IPS DF 4.7 (cell line): ENCODE data around the gene ANKRD33B.
"Not testable (repeated sequence)": the region's sequence is repeated elsewhere in the genome, so short reads cannot be mapped to it uniquely, and the experiment has no call there.

Experiments
- DNase-seq: peaks from one replicate; pipeline ENCODE4 v3.0.0-alpha.2; 2013; ENCODE audit warnings: low spot score; ENCODE audit errors: extremely low read depth

The ANKRD33B gene

GRCh38 chr5:10593531-10594181 lies 29.8 kb downstream of the ANKRD33B start:
- no peak for DNase-seq

DNA sequence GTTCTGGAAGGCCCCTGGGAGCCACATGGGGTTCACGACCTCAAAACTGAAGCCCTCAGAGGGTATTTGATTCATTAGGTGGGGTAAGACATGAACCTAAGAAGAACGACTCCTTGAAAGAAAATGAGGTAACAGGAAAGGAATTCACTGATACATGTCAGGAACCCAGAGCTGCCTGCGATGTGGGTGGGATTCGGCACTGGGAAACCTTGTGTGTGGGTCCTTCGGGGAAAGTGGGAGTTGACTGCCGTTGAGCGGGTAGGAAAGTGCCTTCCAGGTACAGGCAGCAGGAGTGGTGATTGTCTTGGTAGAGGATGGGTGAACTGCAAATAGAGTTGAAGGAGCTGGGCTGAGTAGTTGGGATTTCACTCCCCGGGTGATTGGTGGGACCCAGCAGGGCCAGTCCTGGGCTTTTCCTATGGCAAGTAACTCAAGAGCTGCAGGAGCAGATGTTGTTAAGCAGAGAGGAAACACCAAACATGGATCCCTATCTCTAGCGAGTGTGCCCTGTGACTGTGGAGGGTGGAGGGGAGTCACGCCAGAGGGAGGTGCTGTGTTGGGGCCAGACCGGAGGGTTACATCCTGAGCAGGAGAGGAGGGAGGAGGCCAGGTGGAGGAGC lies 30.8 kb downstream of the ANKRD33B start:
- DNase-seq: no peak

DNA sequence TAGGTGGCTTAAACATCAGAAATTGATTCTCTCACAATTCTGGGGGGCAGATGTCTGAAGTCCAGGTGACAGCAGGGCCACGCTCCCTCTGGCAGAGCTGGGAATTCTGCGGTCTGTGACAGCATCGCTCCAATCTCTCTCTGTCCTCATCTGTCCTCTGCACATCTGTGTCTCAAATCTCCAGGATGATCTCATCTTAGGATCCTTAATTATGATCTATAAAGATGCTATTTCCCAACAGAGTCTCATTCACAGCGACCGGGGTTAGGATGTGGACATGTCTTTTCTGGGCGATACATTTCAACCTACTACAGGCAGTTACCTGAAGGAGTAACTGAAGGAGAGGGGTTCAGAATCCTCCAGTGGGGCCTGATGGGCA lies 31.4 kb downstream of the ANKRD33B start:
- no peak for DNase-seq

GRCh38 chr5:10595672-10596309 lies 31.9 kb downstream of the ANKRD33B start:
- DNase-seq: no peak

DNA sequence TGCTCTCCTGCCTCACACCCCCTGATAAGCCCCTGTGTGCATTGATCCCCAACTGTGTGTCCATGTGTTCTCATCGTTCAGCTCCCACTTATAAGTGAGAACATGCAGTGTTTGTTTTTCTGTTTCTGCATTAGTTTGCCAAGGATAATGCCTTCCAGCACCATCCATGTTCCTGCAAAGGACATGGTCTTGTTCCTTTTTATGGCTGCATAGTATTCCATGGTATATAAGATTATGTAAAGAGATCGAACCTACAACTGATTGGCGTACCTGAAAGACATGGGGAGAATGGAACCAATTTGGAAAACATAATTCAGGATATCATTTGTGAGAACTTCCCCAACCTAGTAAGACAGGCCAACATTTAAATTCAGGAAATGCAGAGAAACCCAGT lies 32.4 kb downstream of the ANKRD33B start:
- DNase-seq: no peak

GRCh38 chr5:10596886-10597451 lies 33.1 kb downstream of the ANKRD33B start:
- no peak for DNase-seq

DNA sequence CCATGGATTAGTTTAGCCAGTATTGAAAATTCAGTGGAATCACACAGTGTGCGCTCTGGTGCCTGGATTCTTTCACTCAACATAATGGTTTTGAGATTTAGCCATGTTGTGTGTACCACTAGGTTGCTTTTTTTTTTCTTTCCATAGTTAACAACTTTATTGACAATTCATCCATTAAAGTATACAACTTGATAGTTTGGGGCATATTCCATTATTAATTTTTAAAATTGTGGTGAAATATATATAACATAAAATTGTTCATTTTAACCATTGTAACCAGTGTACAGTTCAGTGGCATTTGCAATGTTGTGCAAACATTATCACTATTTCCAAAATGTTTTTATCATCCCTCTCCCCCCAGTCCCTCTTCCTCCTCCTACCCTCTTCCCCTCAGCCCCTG lies 35.2 kb downstream of the ANKRD33B start:
- DNase-seq: no peak

DNA sequence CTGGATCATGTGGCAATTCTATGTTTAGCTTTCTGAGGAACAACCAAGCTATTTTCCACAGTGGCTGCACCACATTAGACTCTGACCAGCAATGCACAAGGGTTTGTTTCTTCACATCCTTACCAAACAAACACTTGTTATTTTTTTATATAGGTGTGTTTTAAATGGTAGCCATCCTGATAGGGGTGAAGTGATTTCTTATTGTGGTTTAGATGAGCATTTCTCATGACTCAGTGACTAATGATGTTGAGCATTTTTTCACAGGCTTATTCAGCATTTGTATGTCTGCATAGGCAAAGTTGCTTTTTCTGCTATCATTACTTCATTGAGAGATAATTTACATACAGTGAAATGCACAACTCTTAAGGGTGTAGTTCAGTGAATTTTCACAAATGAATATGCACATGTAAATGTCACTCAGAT lies 36.0 kb downstream of the ANKRD33B start:
- DNase-seq: no peak

GRCh38 chr5:10600626-10601245 lies 36.9 kb downstream of the ANKRD33B start:
- DNase-seq: no peak

- no peak for DNase-seq
Measured at GRCh38 chr5:10601246-10602030, 37.6 kb downstream of the ANKRD33B start.

DNA sequence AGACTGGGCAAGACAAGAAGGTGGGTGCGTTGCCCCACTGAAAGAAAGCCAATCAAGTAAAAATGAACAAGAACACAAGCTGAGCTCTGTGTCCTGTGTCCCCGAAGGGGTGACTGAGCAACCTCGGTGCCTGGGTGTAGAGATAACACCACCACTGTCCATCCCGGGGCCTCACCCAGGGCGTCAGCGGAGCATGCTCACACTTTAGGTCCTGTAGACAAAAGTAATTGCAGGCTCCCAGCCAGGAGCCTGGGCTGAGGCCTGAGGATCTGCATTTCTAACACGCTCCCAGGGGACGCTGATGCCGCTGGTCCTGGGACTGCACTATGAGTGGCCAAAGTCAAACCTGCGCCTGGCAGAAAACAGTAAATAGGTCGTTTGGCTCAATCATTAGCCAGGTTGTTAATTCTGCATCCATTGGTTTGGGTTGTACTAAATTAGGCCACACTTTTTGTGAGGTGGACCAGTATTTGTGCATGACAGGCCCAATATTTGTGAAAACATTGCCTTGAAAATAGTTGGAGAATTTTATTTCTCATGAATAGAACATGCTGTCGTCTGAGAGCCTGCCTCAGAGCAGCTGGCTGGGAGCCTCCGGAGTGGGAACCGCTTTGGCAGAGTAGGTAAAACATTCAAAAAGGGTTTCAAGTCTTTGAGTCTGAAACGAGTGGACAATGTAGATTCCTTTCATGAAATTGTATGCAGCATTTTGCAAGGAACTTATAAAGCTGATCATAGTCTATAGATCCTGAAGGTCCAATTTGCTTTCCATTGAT lies 38.3 kb downstream of the ANKRD33B start:
- no peak for DNase-seq

GRCh38 chr5:10604975-10605374 lies 41.1 kb downstream of the ANKRD33B start:
- no peak for DNase-seq

GRCh38 chr5:10606632-10607022 lies 42.8 kb downstream of the ANKRD33B start:
- DNase-seq: not testable (repeated sequence)

- no peak for DNase-seq
Measured at GRCh38 chr5:10607023-10607665, 43.3 kb downstream of the ANKRD33B start.

GRCh38 chr5:10607666-10608073 lies 43.8 kb downstream of the ANKRD33B start:
- DNase-seq: no peak

DNA sequence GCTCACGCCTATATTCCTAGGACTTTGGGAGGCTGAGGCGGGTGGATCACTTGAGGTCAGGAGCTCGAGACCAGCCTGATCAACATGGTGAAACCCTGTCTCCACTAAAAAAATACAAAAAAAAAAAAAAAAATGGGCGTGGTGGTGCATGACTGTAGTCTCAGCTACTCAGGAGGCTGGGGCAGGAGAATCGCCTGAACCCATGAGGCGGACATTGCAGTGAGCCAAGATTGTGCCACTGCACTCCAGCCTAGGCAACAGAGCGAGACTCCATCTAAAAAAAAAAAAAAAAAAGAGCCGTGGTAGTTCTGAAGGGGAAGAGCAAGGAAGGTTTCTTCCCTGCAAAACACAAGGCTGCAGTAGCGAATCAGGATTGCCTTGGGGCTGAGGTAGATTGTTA lies 44.2 kb downstream of the ANKRD33B start:
- DNase-seq: not testable (repeated sequence)

GRCh38 chr5:10610058-10610457 lies 46.2 kb downstream of the ANKRD33B start:
- no peak for DNase-seq

DNA sequence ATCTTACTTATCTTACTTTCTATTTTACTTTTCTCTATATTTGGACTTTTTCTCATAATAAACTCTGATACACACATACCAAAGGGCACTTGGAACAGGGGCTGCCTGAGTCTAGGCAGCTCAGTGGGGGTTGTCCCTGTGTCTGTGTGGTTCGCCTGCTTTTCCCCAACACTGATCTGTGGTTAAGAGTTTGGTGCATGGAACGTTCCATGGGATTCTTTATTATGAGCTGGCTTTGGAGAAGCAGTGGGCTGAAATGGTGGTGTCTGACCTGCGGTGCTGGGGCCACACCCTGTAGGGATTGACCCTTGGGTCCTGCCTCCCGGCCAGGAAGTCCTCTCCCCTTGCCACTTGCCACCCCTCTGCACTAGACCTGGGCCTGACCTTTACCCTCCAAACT lies 47.4 kb downstream of the ANKRD33B start:
- no peak for DNase-seq

DNA sequence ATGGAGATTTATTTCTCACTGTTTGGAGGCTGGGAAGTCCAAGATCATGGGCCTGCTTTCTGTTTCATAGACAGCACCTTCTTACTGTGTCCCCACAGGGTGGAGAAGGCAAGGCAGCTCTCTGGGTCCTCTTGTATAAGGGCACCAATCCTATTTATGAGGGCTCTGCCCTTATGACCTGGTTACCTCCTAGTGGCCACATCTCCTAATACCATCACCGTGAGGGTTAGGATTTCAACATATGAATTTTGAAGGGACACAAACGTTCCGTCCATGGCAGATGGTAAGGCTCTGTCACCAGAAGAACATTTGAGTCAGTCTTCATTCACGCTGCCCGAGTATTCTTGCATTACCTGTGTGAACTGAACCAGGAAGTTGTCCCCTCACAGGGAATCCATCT lies 48.4 kb downstream of the ANKRD33B start:
- no peak for DNase-seq

GRCh38 chr5:10615693-10616092 lies 51.8 kb downstream of the ANKRD33B start:
- no peak for DNase-seq
